Adrenal gland (tissue), 5 donors: ENCODE results near the gene PTPN1.

Experiments used
- CTCF ChIP-seq, 6 experiments: fragments of 450-650 bp in 4 of 6; fragments of 200-600 bp in 2 of 6; sonication (generic) in 1 of 6; IDR thresholded peaks; 1 replicate in 5 of 6; 2 replicates in 1 of 6; pipeline versions ENCODE4 v1.5.1 to v1.8.0; 2016 to 2021; ENCODE audit warnings: antibody characterized with exemption in 6 of 6, mild to moderate bottlenecking in 2 of 6, moderate library complexity in 1 of 6
- POLR2A ChIP-seq, 2 donors: fragments of 450-650 bp; IDR thresholded peaks; one replicate each; pipeline ENCODE4 v1.6.1; 2017; ENCODE audit warnings: antibody characterized with exemption in 2 of 2, mild to moderate bottlenecking in 2 of 2, moderate library complexity in 1 of 2
- donor health status: DM: no; HTN: no; CAD: no.

- TF ChIP-seq POLR2A (IDR thresholded peaks at IDR 0.05) (no peak), CTCF (IDR thresholded peaks at IDR 0.05) (no peak)
Observed at GRCh38 chr20:50469796-50470195, 40.4 kb upstream of the PTPN1 start.
